Loucy (cell line): ENCODE results near the gene SERTM2.

Source experiments
- EZH2phosphoT487 ChIP-seq: fragments of 200-600 bp; IDR thresholded peaks from 2 replicates; pipeline ENCODE4 v1.6.1; 2018; ENCODE audit warnings: antibody characterized with exemption, mild to moderate bottlenecking, moderate library complexity, borderline replicate concordance
- TF ChIP-seq, protein P1 (sequence below): fragments of 200-600 bp; sonication (generic); conservative IDR thresholded peaks from 2 replicates; pipeline ENCODE4 v1.5.1; 2014; ENCODE audit warnings: mild to moderate bottlenecking, antibody characterized with exemption, low read length

DNA sequence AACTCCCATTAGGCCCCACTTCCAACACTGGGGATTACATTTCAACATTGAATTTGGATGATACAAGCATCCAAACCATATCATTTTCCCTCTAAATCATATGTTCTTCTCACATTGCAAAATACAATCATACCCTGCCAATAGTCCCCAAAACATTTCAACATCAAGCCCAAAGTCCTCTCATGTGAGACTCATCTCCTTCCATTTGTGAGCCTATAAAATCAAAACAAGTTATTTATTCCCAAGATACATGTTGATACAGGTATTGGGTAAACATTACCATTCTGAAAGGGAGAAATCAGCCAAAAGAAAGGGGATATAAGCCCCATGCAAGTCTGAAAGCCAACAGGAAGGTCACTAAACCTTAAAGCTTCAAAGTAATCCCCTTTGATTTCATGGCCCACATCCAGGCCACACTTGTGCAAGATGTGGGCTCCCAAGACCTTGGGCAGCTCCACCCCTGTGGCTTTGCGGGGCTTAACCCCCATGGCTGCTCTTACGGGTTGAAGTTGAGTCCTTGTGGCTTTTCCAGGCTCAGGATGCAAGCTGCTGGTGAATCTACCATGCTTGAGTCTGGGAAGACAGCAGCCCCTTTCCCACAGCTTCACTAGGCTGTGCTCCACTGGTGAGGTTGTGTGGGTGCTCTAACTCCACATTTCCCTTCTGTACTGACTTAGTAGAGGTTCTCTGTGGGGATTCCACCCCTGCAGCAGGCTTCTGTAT, 40.6 kb upstream of the SERTM2 start:
- TF ChIP-seq, protein P1, sequence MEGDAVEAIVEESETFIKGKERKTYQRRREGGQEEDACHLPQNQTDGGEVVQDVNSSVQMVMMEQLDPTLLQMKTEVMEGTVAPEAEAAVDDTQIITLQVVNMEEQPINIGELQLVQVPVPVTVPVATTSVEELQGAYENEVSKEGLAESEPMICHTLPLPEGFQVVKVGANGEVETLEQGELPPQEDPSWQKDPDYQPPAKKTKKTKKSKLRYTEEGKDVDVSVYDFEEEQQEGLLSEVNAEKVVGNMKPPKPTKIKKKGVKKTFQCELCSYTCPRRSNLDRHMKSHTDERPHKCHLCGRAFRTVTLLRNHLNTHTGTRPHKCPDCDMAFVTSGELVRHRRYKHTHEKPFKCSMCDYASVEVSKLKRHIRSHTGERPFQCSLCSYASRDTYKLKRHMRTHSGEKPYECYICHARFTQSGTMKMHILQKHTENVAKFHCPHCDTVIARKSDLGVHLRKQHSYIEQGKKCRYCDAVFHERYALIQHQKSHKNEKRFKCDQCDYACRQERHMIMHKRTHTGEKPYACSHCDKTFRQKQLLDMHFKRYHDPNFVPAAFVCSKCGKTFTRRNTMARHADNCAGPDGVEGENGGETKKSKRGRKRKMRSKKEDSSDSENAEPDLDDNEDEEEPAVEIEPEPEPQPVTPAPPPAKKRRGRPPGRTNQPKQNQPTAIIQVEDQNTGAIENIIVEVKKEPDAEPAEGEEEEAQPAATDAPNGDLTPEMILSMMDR, result no peak
- no peak for TF ChIP-seq EZH2phosphoT487
